Right hindlimb (tissue), 1 donor: ENCODE data around the gene ARVCF.
"Not testable (repeated sequence)": the region's sequence is repeated elsewhere in the genome, so short reads cannot be mapped to it uniquely, and the experiment has no call there.

ENCODE experiments used
- DNase-seq: peaks from one replicate; pipeline ENCODE4 v3.0.0-alpha.2; 2018

Gene ARVCF

DNA sequence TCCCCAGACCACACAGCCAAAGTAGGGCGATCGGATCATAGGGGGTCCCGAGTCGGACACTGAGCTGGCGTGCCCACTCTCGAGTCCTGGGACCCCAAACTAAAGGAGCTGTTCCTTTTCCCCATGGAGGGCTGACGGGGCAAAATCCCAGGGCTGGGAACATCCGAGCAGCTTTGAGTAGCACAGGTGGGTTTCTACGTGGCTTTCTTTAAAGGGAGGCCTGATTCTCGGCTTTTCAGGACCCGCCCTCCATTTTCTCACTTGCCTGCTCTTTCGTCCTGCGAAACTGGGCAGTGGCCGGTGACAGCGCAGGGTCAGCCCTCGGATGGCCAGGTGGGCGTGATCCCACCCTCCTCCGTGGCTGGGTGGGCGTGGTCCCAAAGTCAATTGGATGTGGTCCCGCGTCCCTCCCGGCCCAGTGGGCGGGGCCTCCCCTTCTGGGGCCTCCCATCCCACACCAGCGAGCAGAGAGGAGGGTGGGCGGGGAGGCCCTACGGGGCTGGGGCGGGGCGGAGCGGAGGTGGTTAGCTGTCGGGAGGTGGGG, 57.5 kb downstream of the ARVCF start:
- DNase-seq = peak; percentile 88

DNA sequence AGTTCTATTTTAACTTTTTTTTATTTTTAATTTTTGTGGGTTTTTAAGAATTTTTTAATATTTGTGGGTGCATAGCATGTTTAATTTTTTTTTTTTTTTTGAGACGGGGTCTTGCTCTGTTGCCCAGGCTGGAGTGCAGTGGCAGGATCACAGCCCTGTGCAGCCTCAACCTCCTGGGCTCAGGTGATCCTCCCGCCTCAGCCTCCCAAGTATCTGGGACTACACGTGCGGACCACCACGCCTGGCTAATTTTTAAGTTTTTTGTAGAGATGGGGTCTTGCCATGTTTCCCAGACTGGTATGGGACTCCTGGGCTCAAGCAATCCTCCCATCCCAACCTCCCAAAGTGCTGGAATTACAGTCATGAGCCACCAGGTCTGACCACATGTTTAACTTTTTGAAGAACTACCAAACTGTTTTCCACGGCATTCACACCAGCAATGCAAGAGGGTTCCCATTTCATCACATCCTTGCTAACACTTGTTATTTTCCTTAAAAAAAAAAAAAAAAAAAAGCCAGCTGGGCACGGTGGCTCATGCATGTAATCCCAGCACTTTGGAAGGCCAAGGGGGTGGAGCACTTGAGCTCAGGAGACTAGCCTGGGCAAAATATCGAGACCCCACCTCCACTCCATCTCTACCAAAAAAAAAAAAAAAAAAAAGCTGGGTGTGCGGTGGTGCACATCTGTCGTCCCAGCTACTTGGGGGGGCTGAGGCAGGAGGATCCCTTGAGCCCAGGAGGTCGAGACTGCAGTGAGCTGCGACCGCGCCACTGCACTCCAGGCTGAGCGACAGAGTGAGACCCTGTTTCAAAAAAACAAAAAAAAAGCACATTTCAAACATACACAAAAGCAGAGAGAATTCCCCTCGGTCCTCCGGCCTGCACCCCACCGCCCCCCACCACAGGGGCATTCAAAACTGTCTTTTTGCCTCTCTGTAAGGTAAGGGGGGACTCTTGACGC, 58.3 kb downstream of the ARVCF start:
- peak; percentile 21 for DNase-seq

DNA sequence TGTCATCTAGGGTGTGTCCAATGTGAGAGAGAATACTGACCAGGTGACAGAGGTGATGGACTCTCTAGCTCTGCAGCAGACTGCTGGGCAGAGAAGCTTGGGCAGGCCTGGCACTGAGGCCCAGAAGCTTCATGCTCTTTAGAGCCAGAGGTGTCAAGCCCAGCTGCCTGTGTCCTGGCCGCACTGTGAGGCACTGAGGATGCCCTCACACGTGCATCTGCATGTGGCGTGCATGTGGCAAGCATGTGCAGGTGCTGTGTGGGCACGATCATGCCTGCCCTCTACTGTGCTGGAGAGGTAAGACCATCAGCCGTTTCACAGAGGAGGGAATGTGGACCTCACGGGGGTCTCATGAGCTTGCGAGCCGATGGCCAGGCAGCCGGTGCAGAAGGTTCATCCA, 59.2 kb downstream of the ARVCF start:
- DNase-seq = peak; percentile 7

DNA sequence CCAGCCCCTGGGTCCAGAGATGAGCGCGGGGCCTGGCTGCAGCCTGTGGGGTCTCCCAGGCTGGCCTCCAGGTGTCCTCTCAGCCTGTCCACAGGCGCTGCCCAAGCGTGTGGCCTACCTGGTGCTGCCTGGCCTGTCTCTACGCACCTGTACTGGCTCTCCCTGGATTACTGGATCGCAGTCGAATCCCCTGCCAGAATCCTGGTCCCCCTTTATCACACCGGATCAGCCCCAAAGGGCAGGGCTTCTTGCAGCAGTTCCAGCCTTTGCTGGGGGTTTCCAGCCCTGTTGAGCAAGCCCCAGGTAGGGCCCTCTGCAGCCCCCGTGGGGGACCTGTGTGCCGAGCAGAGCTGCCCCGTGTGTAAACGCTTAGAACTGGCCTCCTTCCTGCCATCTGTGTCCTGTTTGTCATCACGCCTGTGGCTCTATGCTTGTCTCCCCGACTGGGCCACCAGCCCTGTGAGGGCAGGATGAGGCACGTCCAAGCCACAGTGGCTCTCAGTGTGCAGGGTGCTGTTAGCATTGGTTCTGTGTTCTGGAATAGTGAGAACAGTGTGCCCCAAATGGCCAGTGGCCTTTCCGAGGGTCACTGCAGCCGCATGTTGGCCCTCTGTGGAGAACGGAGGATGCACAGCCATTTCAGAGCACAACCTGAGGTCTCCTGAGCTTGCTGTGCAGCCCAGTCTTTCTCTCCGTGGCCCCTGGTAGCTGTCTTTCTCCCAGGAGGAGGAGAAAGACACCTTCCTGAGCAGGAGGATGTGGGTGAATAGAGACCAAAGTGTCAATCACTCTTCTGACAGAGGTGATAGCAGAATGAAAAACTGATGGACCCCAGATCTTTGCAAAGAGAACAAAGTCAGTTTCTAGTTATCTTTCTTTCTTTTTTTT, 61.1 kb downstream of the ARVCF start:
- peak; percentile 17 for DNase-seq

DNA sequence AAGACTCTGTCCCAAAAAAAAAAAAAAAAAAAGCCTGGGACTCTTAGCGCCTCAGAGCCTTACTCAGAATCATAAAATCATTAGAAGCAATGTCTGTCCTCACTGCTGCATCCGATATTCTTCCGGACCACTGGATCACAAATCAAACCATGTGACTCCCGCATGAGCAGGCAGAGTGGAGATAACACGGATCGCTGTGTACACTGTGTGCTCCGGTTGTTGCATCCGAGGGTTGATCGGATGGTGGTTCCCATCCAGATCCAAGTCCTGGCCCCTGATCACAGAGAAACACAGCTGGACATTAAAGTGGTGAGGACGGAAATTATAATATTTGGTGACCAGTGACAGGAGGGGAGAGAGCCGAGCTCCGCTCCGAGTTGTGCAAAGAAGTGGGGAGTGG, 65.3 kb downstream of the ARVCF start:
- DNase-seq = no peak

DNA sequence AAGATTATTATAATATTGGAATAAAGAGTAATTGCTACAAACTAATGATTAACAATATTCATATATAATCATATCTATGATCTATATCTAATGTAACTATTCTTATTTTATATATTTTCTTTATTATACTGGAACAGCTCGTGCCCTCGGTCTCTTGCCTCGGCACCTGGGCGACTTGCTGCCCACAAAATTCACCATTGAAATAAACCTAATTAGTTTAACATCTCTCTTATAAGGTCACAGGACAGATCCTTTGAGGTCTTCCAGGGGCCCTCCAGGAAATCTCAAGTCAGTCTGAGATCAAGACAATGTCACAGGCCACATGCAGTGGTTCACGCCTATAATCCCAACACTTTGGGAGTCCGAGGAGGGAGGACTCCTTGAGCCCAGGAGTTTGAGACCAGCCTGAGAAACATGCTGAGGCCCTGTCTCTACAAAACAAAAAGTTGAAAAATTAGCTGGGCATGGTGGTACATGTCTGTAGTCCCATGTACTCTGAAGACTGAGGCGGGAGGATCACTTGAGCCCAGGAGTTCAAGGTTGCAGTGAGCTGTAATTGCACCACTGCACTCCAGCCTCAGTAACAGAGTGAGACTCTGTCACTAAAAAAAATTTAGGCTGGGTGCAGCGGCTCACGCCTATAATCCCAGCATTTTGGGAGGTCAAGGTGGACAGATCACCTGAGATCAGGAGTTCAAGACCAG, 68.4 kb downstream of the ARVCF start:
- no peak for DNase-seq

DNA sequence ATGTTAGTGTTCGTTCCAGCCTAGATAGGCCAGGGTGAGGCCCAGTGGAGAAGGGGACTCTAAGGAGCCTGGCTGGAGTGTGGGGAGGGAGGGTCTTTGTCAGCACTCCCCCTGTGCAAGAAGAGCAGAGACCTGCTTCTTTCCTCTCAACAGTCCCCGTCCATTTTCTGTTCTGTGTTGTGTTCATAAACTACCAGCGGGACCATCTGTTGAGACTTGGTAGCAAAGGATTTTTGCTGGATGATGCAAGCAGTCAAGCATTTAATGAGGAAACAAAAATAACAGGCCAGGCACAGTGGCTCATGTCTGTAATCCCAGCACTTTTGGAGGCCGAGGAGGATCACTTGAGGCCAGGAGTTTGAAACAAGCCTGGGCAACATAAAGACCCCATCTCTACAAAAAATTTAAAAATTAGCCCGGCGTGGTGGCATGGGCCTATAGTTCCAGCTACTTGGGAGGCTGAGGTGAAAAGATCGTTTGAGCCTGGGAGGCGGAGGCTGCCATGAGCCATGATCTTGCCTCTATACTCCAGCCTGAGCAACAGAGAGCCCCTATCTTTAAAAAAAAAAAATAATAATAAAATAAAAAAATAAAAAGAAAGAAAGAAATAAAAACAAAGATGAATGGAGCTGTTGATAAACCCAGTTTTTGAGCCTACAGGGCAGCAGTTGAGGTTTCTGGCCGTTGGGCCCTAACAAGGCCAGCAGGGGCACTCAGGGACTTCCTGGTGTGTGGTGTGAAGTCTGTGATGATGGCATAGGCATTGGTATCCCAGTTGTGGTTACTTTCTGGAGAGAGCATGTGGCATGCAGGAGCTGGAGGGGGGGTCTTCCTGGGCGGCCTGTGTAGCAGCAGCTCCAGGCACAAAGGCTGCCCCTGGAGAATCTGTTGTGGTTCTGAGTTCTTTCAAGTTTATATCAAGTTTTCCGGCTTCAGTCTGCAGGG, 73.3 kb downstream of the ARVCF start:
- DNase-seq = no peak

DNA sequence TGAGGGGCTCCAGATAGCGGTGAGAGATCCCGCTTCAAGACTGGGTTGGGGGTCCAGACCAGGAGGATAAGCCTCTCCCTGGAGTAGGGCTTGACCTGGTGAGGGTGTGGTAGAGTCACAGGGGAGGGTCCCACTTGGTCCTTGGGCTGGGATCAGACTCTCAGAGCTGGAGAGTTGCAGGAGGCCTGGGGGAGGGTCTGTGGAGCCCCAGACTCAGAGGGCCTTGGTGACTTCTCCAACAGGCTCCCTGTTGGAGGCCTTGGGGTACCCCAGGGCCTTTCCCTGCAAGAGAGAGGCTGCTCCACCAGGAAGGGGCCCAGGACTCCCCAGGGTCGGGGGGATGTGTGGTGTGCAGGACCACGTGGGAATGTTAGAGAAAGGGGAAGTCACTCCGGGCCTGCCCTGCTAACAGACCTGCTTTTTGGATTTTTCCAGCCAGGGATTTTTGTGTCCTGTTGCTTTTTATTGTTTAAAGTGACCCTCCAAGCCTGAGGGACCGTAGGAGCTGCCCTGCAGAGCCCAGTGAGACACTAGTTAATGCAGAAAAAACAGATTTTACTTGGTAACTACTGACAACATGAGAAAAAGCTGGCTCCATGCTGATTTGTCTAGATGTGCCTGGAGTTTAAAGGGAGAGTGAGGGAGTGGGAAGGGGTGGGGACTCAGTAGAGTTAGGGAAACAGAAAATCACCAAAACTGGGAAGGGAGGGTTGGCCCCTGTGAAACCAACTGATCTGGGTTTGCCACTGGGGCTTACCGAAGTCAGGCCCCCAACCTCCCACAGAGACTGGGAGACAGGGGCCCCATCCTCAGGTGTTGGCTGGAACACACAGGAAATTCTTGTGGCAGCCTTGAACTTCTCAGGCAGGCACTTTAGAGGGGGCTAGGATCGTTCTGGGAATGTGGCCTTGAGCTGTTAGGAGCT, 74.2 kb downstream of the ARVCF start:
- peak; percentile 65 for DNase-seq

DNA sequence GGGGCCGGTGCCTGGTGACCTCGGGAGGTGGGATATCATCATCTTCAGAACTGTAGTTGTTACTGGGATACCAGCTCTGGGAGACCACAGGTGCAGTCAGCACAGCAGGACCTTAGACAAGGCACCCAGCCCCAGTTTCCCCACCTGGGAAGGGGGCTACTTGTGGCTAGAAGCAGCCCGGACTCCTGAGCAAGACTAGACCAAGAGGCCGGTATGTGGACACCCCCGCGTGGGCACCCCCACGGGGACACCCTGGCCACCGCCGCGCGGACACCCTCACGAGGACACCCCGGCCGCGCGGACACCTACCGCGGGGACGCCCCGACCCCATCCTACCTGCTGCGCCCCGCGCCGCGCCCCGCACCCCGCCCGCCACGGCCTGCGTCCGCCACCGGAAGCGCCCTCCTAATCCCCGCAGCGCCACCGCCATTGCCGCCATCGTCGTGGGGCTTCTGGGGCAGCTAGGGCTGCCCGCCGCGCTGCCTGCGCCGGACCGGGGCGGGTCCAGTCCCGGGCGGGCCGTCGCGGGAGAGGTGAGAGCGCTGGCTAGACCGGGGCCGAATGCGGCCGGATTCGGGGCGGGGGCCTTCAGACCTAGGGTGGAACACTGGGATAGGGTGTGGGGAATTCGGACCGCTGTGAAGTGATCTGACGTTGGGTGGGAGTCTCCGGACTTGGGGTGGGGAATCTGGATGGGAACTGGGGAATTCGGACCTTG, 75.1 kb downstream of the ARVCF start, which contains the start of the genes COMT and TXNRD2:
Gene COMT (plus strand): TSS at position 408 of the 718 bp plus-strand sequence. CDS start 20,755 bp downstream, outside the sequence.
Gene TXNRD2 (minus strand): TSS at position 454 of the 718 bp plus-strand sequence. CDS start 15 bp downstream, at position 439.
- peak; percentile 78 for DNase-seq

DNA sequence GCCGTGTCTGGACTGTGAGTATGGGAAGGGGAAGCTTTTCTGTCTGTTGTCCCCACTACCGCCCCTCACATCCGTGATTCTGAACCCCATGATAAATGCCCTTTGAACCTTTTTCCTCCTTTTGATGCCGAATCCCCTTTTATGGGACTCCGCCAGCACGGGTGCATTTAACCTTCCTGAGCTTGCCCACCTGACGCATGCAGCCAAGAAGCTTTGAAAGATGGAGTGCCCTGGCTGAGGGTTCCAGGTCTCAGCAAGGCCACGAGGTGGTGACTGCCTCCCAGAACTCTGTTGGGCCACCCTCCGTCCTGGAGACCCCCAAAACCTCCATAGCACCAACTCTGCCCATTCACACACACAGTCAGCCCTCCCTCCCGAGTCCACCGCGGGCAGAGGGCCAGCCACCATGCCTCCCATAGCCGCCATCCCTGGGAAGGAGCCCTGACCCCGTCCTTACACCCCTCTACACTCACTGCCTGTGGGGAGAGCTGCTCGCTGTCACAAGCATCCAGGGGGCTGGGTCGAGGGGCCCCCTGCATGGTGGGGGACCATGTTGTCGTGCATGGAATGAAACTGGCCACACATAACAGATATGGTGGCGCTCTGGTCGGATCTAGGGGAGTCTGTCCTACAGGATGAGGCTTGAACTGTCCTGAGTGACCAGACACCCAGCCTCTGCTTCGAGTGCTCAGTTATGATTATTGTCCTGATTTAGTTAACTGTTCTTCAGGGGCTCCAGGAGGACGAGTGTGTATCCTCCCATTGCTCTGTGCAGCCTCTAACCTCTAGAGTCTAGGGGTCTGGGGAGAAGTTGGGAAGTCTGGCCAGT, 75.9 kb downstream of the ARVCF start:
- DNase-seq = no peak

DNA sequence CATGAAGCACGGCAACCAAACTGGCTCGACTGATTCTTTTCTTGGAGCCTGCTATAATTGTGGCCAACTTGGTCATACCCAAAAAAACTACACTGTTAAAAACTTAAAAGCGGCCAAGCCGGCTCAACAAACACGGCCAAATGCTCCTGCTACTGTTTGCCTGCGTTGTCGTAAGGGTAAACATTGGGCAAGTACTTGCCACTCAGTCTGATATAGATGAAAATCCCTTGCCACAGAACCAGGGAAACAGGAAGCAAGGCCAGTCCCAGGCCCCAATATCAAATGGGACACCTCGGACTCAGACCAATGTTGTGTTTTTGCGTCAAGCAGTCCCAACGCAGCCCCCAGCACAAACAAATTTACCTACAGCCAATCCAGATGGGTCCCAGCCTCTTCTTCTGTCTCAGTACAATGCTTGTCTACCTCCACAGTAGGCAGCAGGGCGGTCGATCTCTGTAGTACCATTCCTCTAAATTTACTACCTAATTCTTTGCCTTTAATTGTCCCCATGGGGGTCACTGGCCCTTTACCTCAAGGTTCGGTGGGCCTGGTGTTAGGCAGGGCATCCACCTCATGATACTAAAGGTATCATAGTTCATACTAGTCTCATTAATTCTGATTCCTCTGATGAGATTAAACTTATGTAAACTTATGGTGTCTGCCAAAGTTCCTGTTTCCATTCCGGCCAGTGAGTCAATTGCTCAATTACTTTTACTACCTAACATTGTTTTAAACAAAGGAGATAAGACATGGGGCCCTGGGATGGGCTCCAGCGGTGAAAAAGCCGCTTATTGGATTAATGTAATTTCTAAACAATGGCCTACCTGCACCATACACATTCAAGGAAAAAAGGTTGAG, 78.8 kb downstream of the ARVCF start:
- DNase-seq = no peak

DNA sequence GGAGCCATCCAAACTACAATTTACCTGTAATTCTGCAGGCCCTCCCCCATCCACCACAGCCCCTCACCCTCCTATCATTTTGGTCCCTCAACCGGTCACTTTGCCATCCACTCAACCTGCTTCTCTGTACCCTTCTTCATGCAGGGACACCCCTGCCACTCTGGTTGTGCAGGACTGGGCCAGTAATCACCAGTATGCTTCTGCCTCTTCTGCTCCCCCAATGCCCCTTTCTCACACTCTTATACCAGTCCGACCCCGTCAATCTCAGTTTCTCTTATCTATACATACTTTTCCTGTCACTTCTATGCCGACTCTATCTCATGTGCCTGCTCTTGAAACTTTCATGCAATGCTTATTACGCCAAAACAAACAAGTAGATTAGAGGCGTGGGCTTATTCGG, 80.1 kb downstream of the ARVCF start:
- no peak for DNase-seq

DNA sequence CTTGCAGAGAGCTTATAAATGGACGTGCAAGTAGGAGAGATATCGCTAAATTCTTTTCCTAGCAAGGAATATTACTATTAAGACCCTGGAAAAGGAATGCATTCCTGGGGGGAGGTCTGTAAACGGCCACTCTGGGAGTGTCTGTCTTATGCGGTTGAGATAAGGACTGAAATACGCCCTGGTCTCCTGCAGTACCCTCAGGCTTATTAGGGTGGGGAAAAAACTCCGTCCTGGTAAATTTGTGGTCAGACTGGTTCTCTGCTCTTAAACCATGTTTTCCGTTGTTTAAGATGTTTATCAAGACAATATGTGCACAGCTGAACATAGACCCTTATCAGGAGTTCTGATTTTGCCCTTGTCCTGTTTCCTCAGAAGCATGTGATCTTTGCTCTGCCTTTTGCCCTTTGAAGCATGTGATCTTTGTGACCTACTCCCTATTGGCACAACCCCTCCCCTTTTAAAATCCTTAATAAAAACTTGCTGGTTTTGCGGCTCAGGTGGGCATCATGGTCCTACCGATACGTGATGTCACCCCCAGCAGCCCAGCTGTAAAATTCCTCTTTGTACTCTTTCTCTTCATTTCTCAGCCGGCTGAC, 81.4 kb downstream of the ARVCF start:
- not testable (repeated sequence) for DNase-seq

DNA sequence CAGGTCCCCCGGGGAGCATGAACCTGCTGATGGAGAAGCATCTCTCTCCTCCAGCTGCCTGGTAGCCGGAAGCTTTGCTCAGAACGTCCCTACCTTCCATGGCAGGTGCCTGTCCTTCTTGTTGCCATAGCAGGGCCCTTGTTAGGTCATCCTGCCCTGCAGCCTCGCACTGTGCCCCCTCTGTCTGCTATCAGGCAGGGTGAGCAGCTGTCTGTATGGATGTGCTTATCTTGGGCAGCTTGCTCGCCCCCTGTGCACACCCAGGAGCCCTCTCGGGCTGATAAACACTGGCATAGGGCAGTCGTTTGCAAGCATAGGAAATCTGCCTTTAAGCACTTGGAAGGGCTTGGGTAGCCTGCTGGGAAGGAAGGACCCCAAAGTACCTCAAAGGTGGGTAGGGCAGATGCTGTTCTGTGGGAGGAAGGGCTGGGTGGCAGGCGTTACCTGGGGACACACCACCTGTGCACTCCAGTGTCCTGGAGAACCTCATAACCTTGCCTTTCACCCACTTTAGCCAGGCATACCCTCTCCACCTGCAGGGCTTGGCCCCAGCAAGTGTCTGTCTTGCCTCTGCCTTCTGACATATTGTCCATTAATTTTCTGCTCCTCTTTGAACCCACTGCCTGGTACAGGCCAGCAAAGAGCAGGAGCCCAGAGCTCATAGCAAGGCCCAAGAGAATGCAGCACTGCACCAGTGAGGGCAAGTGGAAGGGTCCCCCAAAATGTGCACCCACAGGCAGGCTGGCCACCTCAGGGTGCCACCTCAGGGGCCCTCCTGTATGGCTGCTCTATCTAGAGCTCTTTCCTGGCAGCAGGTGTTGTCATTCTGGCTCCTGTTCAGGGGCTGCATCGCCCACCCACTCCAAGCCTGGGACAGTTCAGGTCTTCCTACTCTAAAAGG, 83.0 kb downstream of the ARVCF start:
- DNase-seq = no peak

DNA sequence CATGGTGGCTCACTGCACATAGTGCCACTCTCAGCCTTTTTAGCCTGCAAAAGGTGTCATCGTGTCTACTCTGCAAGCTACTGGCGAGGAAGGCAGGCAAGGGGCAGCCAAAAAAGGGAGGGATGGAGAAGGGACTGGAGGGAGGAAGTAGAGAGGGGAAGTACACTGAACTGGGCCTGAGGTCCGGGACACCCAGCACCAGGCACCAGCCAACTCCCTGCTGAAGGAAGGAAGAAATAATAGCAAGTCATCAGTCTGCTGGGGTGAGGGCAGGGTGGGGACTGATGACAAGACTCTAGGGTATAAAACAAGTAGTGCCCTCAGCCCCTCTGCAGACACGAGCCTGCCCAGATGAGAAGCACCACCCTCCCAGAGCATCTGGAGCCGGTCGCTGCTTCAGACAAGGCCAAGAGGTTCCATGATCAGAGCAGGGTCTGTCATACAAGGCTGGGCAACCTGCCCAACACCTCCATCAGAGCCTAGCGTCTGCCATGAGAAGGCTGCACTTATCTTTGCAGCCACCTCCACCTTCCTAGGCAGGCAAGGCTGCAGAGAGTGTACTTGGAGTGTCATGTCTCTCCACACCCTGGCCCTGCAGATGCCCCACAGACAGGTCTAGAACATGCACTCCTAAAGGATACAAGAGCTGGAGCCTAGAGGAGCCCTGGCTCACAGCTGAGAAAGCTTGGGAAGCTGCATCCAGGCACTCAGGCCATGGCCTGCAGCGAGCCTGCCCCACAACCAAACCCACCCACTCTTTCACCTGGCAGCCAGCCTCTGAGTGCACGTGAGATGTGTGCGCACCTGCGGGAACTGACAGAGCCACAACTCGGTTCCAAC, 84.0 kb downstream of the ARVCF start:
- no peak for DNase-seq
